Heart left ventricle (tissue), 13 donors: ENCODE results near the gene FMNL3.

Source experiments
- CTCF ChIP-seq, 12 donors: fragments of 200-600 bp; sonication (generic) in 4 of 12; IDR thresholded peaks; one replicate each; pipeline versions ENCODE4 v1.5.0 to v1.8.0; 2018 to 2022; ENCODE audit warnings: antibody characterized with exemption in 12 of 12, mild to moderate bottlenecking in 5 of 12
- POLR2A ChIP-seq, 2 donors: fragments of 450-650 bp; IDR thresholded peaks; one replicate each; pipeline ENCODE4 v1.6.1; 2017; ENCODE audit warnings: antibody characterized with exemption in 2 of 2, mild to moderate bottlenecking in 2 of 2, moderate library complexity in 2 of 2
- donor health status: ischemic (EF 13 %, LVEDD 7.1; RV severe dilation, severe dysfunction).
- donor health status: DM: no; HTN: yes; CAD: no.
- donor health status: DM: no; HTN: no; CAD: no.
- donor health status: ischemic (EF 25% LVEDD 6.9; RV normal size, moderate dysfunction).
- donor health status: ischemic (EF 25% LVEDD 5.7; RV mildly dilated, moderate dysfunction).
- donor health status: ischemic (EF 35%, LVEDD 5.7; RV mildly dilated, moderate dysfunction).
- donor health status: nonischemic (EF 11% LVEDD 7.7; RV severe dilation, severe dysfunction).
- donor health status: DM: yes; HTN: yes; CAD: no.
- donor health status: PGD.
- donor health status: ischemic (EF 29% LVEDD 5.4; RV normal size, mild dysfunction).
- donor health status: nonischemic (EF 23%, LVEDD 6.1; RV moderate dilation, normal function).

- TF ChIP-seq CTCF (IDR thresholded peaks at IDR 0.05) (no peak), POLR2A (IDR thresholded peaks at IDR 0.05) (no peak)
These were observed 1.6 kb downstream of the FMNL3 start for GRCh38 chr12:49705479-49706134.
